Measurements from ENCODE around the gene ROPN1B. TPM values are rescaled to one million over a fixed set of nuclear protein-coding genes. Genes with fewer than 3 reads are reported as not detected.
"Not testable (repeated sequence)": the region's sequence is repeated elsewhere in the genome, so short reads cannot be mapped to it uniquely, and the experiment has no call there.

The ROPN1B gene
- total RNA-seq, 1 experiment from 2014 or later = 2.2 TPM

GRCh38 chr3:125933397-125934173 lies 35.4 kb upstream of the ROPN1B start:
- H3K9ac ChIP-seq (ENCODE audit: low read length); RAD21 ChIA-PET (ENCODE audit: low non-redundant PET in 1 of 2, low total read pairs in 2 of 2, uncharacterized antibody in 2 of 2, unreplicated experiment in 2 of 2); H3K4me3 ChIP-seq (replicated peaks in 1 of 2; ENCODE audit: low read depth in 1 of 2, low read length in 2 of 2); H3K4me1 ChIP-seq (ENCODE audit: control insufficient read depth in 1 of 2, insufficient read depth in 2 of 2, low read length in 2 of 2); ATAC-seq; H4K20me1 ChIP-seq (ENCODE audit: insufficient read depth); H3K27ac ChIP-seq (ENCODE audit: low read depth, low read length); H3K27me3 ChIP-seq (ENCODE audit: insufficient read depth, low read length); H3K79me2 ChIP-seq (ENCODE audit: insufficient read depth, low read length); DNase-seq (ENCODE audit: low read depth, low spot score); intact Hi-C loops (cut with micrococcal nuclease); POLR2A ChIA-PET; H2AFZ ChIP-seq (ENCODE audit: low read depth, low read length, poor library complexity, severe bottlenecking); H3K9me2 ChIP-seq (ENCODE audit: insufficient read depth); BruUV-seq (replicated peaks); H3K36me3 ChIP-seq (ENCODE audit: control insufficient read depth in 1 of 2, insufficient read depth in 2 of 2, low read length in 2 of 2); CTCF ChIA-PET; H3K9me3 ChIP-seq (ENCODE audit: control insufficient read depth in 1 of 2, insufficient read depth in 1 of 2, low read depth in 1 of 2, low read length in 2 of 2); H3K4me2 ChIP-seq (ENCODE audit: low read length): not testable (repeated sequence)

GRCh38 chr3:125935252-125935874 lies 33.6 kb upstream of the ROPN1B start:
- H3K27ac ChIP-seq (ENCODE audit: low read depth, low read length); RAD21 ChIA-PET (ENCODE audit: low non-redundant PET in 1 of 2, low total read pairs in 2 of 2, uncharacterized antibody in 2 of 2, unreplicated experiment in 2 of 2); H3K4me2 ChIP-seq (ENCODE audit: low read length); H3K4me3 ChIP-seq (replicated peaks in 1 of 2; ENCODE audit: low read depth in 1 of 2, low read length in 2 of 2); ATAC-seq; BruUV-seq (replicated peaks); H3K4me1 ChIP-seq (ENCODE audit: control insufficient read depth in 1 of 2, insufficient read depth in 2 of 2, low read length in 2 of 2); H3K9me2 ChIP-seq (ENCODE audit: insufficient read depth); H3K27me3 ChIP-seq (ENCODE audit: insufficient read depth, low read length); H3K79me2 ChIP-seq (ENCODE audit: insufficient read depth, low read length); H4K20me1 ChIP-seq (ENCODE audit: insufficient read depth); H3K9me3 ChIP-seq (ENCODE audit: control insufficient read depth in 1 of 2, insufficient read depth in 1 of 2, low read depth in 1 of 2, low read length in 2 of 2); H2AFZ ChIP-seq (ENCODE audit: low read depth, low read length, poor library complexity, severe bottlenecking); intact Hi-C loops (cut with micrococcal nuclease); POLR2A ChIA-PET; H3K36me3 ChIP-seq (ENCODE audit: control insufficient read depth in 1 of 2, insufficient read depth in 2 of 2, low read length in 2 of 2); H3K9ac ChIP-seq (ENCODE audit: low read length); DNase-seq (ENCODE audit: low read depth, low spot score); CTCF ChIA-PET: not testable (repeated sequence)
